ENCODE data around the gene AVL9. TPM values are rescaled to one million over a fixed set of nuclear protein-coding genes. Genes with fewer than 3 reads are reported as not detected.

Gene AVL9
- total and polyA plus RNA-seq, 2 of the 4 experiments (the other 2 are of a cell fraction): 13.1 to 21.7 TPM

GRCh38 chr7:32494946-32495297 lies 367 bp upstream of the AVL9 start:
- Histone ChIP-seq H4K91ac (ENCODE audit: insufficient read depth, low read depth, low read length) (0 out of 2 replicates have a peak overlapping the region, but pooled peaks have one; percentile 38), H2BK120ac (ENCODE audit: low read depth, low read length) (peak overlapping the region; percentile 62; the same call in 1 of the 2 replicates), H2BK5ac (ENCODE audit: low read depth, low read length, poor library complexity, severe bottlenecking) (peak overlapping the region; percentile 67), H3K9me1 (ENCODE audit: insufficient read depth, low read length) (0 out of 2 replicates have a peak, but pooled peaks cover 2% of the 10 kb centered on the region), H3K14ac (replicated peaks; ENCODE audit: low read depth, low read length) (peak overlapping the region; percentile 72), H3K9ac (ENCODE audit: low read depth, low read length) (peak overlapping the region; percentile 88), H3K4me2 (ENCODE audit: low read depth, low read length) (peak overlapping the region; percentile 77), H3K4ac (ENCODE audit: low read depth, low read length) (peak overlapping the region; percentile 54), H2BK15ac (ENCODE audit: low read depth, low read length) (0 out of 3 replicates have a peak overlapping the region, but pooled peaks have one; percentile 12), H3K27ac (ENCODE audit: insufficient read depth, low read length) (peak overlapping the region; percentile 62), H3K18ac (ENCODE audit: low read depth, low read length) (peak overlapping the region; percentile 22; the same call in 1 of the 2 replicates), H2BK20ac (ENCODE audit: low read depth, low read length) (no peak overlapping the region), H3K4me3 (ENCODE audit: insufficient read depth, low read depth, low read length) (peak overlapping the region; percentile 85), H4K8ac (ENCODE audit: low read depth in 2 of 2, low read length in 2 of 2) (peak overlapping the region; percentile 62 to 67; a peak in 3 of 4 replicates), H4K5ac (ENCODE audit: low read depth, low read length) (peak overlapping the region; percentile 68; the same call in 1 of the 2 replicates), H3K9me3 (ENCODE audit: control insufficient read depth, insufficient read depth, low read length) (no peaks in the 10 kb centered on the region), H4K20me1 (ENCODE audit: insufficient read depth, low read length) (no peaks in the 10 kb centered on the region), H3K79me1 (ENCODE audit: low read depth in 1 of 2, low read length in 2 of 2) (peaks cover 9 to 15% of the 10 kb centered on the region in 2 experiments; a peak in 3 of 4 replicates), H2AK5ac (ENCODE audit: low read depth, low read length) (no peak overlapping the region), H2AFZ (replicated peaks; ENCODE audit: low read length, poor library complexity) (peak overlapping the region; percentile 76), H3K27me3 (ENCODE audit: control insufficient read depth, insufficient read depth, low read length) (no peaks in the 10 kb centered on the region), H2AK9ac (replicated peaks; ENCODE audit: low read depth, low read length, poor library complexity) (no peak overlapping the region), H3K4me1 (ENCODE audit: control insufficient read depth, insufficient read depth, low read length) (0 out of 2 replicates have a peak, but pooled peaks cover 2% of the 10 kb centered on the region), H3K36me3 (ENCODE audit: control insufficient read depth, insufficient read depth, low read length) (no peaks in the 10 kb centered on the region), H3K56ac (ENCODE audit: extremely low read depth, insufficient read depth, low read length) (peak overlapping the region; percentile 64), H3K23ac (ENCODE audit: low read depth, low read length) (peak overlapping the region; percentile 73; the same call in 1 of the 2 replicates)
- POLR2A ChIA-PET (ENCODE audit: unreplicated experiment): no interaction called here
- ATAC-seq (ENCODE audit: low read depth) (peak; percentile 3), DNase-seq (no peak)
- dilution Hi-C loops (cut with HindIII; ENCODE audit: low sequenced_read_pairs, unreplicated experiment) (no loop called here), in situ Hi-C loops (cut with MboI; ENCODE audit: low sequenced_read_pairs) (no loop called here), intact Hi-C loops (cut with micrococcal nuclease) (loop anchor here (2.0 to 5.0 kb wide), 2 partner anchors 177 to 614 kb away; partner anchors contain the start of gene RP9)
- 0% methylated on average over 3 of the region's 14 CpGs; no CpG with 5 or more reads in 1 of the 2 experiments for WGBS, 2 experiments (ENCODE audit: extremely low coverage in 2 of 2, insufficient read length in 1 of 2)
- no TSS peak for BruUV-seq (replicated peaks)
- CTCF ChIA-PET: no interaction called here
- TF ChIP-seq FOS (IDR thresholded peaks at IDR 0.05; ENCODE audit: low read depth, low read length): no peak
- TF ChIP-seq CEBPB (IDR thresholded peaks at IDR 0.05; ENCODE audit: low read depth, low read length): no peak
- no peak for TF ChIP-seq BHLHE40 (IDR thresholded peaks at IDR 0.05; ENCODE audit: low read depth, low read length)
- TF ChIP-seq ELK1 (IDR thresholded peaks at IDR 0.05; ENCODE audit: borderline replicate concordance, low read depth, low read length): no peak
- TF ChIP-seq RAD21 (IDR thresholded peaks at IDR 0.05; ENCODE audit: low read length): no peak
- TF ChIP-seq RFX5 (IDR thresholded peaks at IDR 0.05; ENCODE audit: low read depth, low read length): no peak
- no peak for TF ChIP-seq RCOR1 (IDR thresholded peaks at IDR 0.05; ENCODE audit: insufficient replicate concordance, low read length)
- TF ChIP-seq USF2 (IDR thresholded peaks at IDR 0.05; ENCODE audit: low read depth, low read length): no peak
- TF ChIP-seq NFE2L2 (IDR thresholded peaks at IDR 0.05; ENCODE audit: low read depth, low read length): no peak

All from IMR-90 (cell line).